Subcutaneous abdominal adipose tissue (tissue), 5 donors: Measurements from ENCODE around the gene ARL16.

Source experiments
- H3K27ac ChIP-seq: one replicate; pipeline ENCODE4 v1.7.0; 2013; ENCODE audit warnings: low read depth, mild to moderate bottlenecking, inconsistent platforms, low read length, moderate library complexity
- H3K27me3 ChIP-seq, 5 donors: one replicate each; pipeline ENCODE4 v1.7.0; 2013; ENCODE audit warnings: low read length in 5 of 5, inconsistent platforms in 1 of 5; ENCODE audit not compliant: control insufficient read depth in 5 of 5, insufficient read depth in 4 of 5
- H3K36me3 ChIP-seq, 5 donors: one replicate each; pipeline ENCODE4 v1.7.0; 2013; ENCODE audit warnings: low read length in 5 of 5; ENCODE audit not compliant: control insufficient read depth in 5 of 5, insufficient read depth in 5 of 5
- H3K4me1 ChIP-seq, 5 donors: one replicate each; pipeline ENCODE4 v1.7.0; 2013; ENCODE audit warnings: low read length in 5 of 5, mild to moderate bottlenecking in 3 of 5, moderate library complexity in 1 of 5; ENCODE audit not compliant: control insufficient read depth in 5 of 5, insufficient read depth in 5 of 5
- H3K4me3 ChIP-seq, 5 donors: one replicate each; pipeline ENCODE4 v1.7.0; 2013; ENCODE audit warnings: low read length in 5 of 5, low read depth in 1 of 5
- H3K9ac ChIP-seq, 5 donors: one replicate each; pipeline ENCODE4 v1.7.0; 2013; ENCODE audit warnings: low read length in 5 of 5, mild to moderate bottlenecking in 4 of 5, moderate library complexity in 3 of 5
- H3K9me3 ChIP-seq, 5 donors: one replicate each; pipeline ENCODE4 v1.7.0; 2013; ENCODE audit warnings: low read length in 5 of 5; ENCODE audit not compliant: control insufficient read depth in 5 of 5
- donor health status: healthy.
- donor health status: healthy.
- donor health status: healthy.
- donor health status: healthy.
- donor health status: healthy.

ARL16 gene

DNA sequence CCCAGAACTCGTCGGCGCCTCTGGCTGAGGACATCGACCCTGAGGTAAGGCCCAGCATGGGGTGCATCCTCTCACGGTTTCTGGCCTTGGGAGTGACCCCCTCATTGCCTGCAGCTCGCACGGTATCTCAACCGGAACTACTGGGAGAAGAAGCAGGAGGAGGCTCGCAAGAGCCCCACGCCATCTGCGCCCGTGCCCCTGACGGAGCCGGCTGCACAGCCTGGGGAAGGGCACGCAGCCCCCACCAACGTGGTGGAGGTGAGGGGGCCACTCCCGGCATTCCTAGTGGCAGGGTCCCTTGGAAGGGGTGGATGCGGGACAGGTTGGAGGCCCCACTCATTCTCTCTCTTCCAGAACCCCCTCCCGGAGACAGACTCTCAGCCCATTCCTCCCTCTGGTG lies 11.2 kb upstream of the ARL16 start:
- Histone ChIP-seq H3K4me1 (peaks cover 0 to 6% (median 0%) of the 10 kb centered on the region in 5 donors), H3K9ac (no peak overlapping the region), H3K36me3 (peaks cover 0 to 94% (median 92%) of the 10 kb centered on the region in 5 donors), H3K4me3 (no peak overlapping the region), H3K27me3 (no peaks in the 10 kb centered on the region), H3K27ac (no peak overlapping the region), H3K9me3 (no peaks in the 10 kb centered on the region)

DNA sequence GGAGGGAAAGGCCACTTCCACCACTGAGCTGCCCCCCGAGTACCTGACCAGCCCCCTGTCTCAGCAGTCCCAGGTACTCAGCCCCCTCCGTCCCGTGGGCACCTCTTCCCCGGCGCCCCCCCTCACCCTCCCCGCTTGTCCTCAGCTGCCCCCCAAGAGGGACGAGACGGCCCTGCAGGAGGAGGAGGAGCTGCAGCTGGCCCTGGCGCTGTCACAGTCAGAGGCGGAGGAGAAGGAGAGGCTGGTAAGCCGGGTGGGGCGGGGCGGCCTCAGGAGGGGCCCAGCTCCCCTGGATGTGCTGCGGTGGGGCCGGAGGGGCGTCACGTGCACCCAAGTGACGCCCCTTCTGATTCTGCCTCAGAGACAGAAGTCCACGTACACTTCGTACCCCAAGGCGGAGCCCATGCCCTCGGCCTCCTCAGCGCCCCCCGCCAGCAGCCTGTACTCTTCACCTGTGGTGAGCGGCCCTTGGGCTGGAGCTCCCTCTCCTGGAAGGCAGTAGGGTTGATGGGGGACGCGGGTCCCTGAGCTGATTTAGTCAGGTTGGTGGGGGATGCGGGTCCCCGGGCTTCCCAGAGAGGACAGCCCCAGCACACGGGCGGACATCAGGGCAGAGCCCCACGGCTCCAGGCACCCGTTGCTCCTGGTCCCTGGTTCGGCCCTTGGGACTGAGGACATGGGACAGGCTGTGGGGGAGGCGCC lies 10.1 kb upstream of the ARL16 start:
- H3K9ac ChIP-seq, result no peak overlapping the region
- peaks cover 0 to 100% (median 96%) of the 10 kb centered on the region in 5 donors for H3K36me3 ChIP-seq
- no peaks in the 10 kb centered on the region for H3K9me3 ChIP-seq
- no peak overlapping the region for H3K27ac ChIP-seq
- H3K4me1 ChIP-seq, result peaks cover 0 to 6% (median 0%) of the 10 kb centered on the region in 5 donors
- H3K4me3 ChIP-seq, result no peak overlapping the region
- H3K27me3 ChIP-seq, result no peaks in the 10 kb centered on the region

DNA sequence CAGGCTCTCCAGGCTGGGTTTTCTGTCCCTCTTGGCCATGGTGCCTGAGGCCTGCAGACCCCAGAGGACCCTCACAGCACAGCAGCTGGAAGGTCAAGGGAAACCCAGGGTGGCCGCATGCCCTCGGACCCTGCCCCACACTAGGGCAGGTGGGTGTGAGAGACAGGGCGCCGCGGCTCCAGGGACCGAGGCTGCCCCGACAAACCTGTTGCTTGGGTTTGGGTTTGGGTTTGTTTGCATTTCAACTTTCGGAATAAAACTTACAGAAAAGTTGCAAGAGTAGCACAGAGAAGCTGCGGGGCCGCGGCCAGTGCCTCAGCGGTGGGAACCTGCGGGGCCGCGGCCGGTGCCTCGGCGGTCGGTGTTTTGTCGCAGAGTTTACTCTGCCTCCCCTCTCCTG lies 8.0 kb upstream of the ARL16 start:
- no peaks in the 10 kb centered on the region for H3K9me3 ChIP-seq

DNA sequence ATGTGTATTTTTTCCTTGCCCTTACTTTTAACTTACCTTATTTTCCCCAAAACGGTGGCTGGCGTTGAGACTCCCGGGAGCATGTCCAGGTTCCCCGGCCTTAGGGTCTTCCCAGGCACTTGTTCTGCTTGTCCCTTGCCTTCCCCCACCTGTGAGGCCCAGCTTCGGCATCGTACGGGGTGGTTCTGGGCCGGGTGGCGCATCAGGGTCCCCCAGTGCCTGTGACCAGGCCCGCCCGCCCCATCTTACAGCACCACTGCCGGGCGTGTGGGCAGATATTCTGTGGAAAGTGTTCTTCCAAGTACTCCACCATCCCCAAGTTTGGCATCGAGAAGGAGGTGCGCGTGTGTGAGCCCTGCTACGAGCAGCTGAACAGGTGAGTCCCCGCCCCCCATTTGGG lies 7.6 kb upstream of the ARL16 start:
- Histone ChIP-seq H3K36me3 (peaks cover 0 to 100% (median 97%) of the 10 kb centered on the region in 5 donors), H3K27me3 (no peaks in the 10 kb centered on the region), H3K27ac (no peak overlapping the region), H3K9ac (no peak overlapping the region), H3K4me1 (peaks cover 0 to 6% (median 3%) of the 10 kb centered on the region in 5 donors), H3K4me3 (no peak overlapping the region), H3K9me3 (no peaks in the 10 kb centered on the region)

More for the DNA sequence above, 8.0 kb upstream of the ARL16 start:
- Histone ChIP-seq H3K4me1 (peaks cover 0 to 6% (median under 1%) of the 10 kb centered on the region in 5 donors), H3K4me3 (no peak overlapping the region), H3K36me3 (peaks cover 0 to 100% (median 97%) of the 10 kb centered on the region in 5 donors), H3K27me3 (no peaks in the 10 kb centered on the region), H3K27ac (no peak overlapping the region), H3K9ac (no peak overlapping the region)

DNA sequence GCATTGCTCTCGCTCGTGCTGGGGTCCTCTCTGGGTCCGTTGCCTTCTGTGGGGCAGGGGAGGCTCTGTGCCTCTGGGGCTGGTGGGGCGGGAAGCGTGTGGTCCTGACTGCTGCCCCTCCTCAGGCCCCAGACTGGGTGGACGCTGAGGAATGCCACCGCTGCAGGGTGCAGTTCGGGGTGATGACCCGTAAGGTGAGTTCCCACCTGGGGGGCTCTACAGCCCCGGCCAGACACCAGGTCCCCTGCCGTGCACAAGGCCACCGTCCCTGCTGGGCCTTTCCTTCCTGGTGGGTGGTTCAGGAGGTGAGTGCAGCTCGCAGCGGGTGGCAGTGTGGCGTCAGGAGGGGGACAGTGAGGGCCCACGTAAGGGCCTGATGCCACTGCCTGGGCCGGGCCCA lies 7.0 kb upstream of the ARL16 start:
- no peaks in the 10 kb centered on the region for H3K9me3 ChIP-seq
- no peaks in the 10 kb centered on the region for H3K27me3 ChIP-seq
- peaks cover 0 to 100% (median 95%) of the 10 kb centered on the region in 5 donors for H3K36me3 ChIP-seq
- H3K27ac ChIP-seq, result no peak overlapping the region
- peaks cover 3 to 9% (median 5%) of the 10 kb centered on the region in 5 donors for H3K4me1 ChIP-seq
- no peak overlapping the region for H3K9ac ChIP-seq
- H3K4me3 ChIP-seq, result no peak overlapping the region

DNA sequence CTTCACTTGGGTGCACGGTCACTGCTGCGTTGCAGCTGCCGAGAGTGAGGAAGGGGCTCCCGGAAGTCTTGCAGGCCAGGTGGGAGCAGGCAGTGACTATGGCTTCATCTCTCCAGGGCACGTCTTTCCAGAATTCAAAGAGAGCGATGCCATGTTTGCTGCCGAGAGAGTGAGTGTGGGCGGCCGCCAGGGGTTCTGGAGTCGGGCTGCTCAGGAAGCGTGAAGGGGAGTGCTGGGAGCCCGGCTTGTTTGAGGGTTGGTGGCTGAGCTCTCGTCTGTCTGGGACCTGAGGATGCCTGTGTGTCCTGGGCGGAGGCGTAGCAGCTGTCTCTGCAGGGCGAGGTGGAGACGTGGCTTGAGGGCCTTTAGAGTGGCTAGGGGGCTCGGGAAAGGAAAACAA lies 6.5 kb upstream of the ARL16 start:
- H3K4me3 ChIP-seq, result no peak overlapping the region
- H3K9ac ChIP-seq, result no peak overlapping the region
- no peaks in the 10 kb centered on the region for H3K9me3 ChIP-seq
- peaks cover 0 to 97% (median 92%) of the 10 kb centered on the region in 5 donors for H3K36me3 ChIP-seq
- H3K4me1 ChIP-seq, result peaks cover 7 to 12% (median 8%) of the 10 kb centered on the region in 5 donors
- no peaks in the 10 kb centered on the region for H3K27me3 ChIP-seq
- H3K27ac ChIP-seq, result no peak overlapping the region

DNA sequence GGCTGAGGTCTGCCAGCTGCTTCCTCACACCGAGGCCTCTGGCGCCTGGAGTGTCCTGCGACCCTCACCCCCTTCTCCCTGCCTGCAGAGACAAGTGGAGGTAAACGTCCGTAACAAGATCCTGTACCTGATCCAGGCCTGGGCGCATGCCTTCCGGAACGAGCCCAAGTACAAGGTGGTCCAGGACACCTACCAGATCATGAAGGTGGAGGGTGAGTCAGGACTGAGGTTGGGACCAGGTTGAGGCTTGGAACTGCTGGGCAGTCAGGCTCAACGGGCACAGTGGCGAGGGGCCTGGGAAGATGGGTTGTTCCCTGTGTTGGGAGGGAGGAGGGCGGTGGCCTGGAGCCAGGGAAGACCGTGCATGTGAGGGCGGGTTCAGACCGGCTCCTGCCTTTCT lies 5.0 kb upstream of the ARL16 start:
- no peak overlapping the region for H3K4me3 ChIP-seq
- no peak overlapping the region for H3K9ac ChIP-seq
- no peak overlapping the region for H3K27ac ChIP-seq
- peaks cover 0 to 82% (median 78%) of the 10 kb centered on the region in 5 donors for H3K36me3 ChIP-seq
- no peaks in the 10 kb centered on the region for H3K9me3 ChIP-seq
- no peaks in the 10 kb centered on the region for H3K27me3 ChIP-seq
- H3K4me1 ChIP-seq, result peaks cover 14 to 21% (median 17%) of the 10 kb centered on the region in 5 donors

DNA sequence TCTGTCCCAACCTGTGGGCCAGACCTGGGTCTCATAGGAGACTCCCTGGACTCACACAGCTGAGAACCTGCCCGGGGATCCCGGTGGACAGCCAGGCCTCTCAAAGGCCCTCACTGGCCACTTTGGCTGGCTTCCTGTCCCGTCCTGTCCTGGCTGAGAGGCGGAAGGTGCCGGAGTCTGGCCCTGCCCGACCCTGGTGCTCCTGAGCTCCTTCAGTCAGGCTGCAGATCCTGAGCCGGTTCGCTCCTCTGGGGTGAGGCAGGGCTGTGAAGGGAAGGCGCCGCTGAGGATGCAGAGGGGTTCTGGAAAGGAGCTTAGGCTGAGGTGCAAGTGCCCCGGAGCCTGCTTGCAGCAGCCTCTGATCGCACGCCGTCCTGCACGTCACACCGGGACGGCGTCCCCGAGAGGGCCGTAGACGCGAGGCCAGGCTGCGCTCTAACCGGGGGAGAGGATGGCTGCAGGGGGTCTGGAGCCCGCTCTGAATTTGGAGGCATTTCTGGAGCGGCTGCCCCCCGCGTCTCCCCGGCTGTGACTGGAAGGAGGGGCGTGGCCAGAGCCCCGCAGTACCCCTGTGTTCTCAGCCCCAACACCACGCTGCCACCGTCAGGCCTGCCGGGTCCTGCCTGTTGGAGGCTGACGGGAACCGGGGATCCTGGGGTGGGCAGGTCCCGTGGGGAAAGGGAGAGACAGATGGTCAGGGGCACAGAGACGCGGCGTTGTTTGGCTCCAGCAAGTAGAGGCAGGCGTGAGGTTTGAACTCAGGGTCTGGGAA lies 4.4 kb upstream of the ARL16 start:
- Histone ChIP-seq H3K27ac (no peak overlapping the region), H3K4me3 (no peak overlapping the region), H3K4me1 (peaks cover 14 to 24% (median 22%) of the 10 kb centered on the region in 5 donors), H3K9me3 (no peaks in the 10 kb centered on the region), H3K9ac (no peak overlapping the region), H3K27me3 (no peaks in the 10 kb centered on the region), H3K36me3 (peaks cover 0 to 76% (median 72%) of the 10 kb centered on the region in 5 donors)

DNA sequence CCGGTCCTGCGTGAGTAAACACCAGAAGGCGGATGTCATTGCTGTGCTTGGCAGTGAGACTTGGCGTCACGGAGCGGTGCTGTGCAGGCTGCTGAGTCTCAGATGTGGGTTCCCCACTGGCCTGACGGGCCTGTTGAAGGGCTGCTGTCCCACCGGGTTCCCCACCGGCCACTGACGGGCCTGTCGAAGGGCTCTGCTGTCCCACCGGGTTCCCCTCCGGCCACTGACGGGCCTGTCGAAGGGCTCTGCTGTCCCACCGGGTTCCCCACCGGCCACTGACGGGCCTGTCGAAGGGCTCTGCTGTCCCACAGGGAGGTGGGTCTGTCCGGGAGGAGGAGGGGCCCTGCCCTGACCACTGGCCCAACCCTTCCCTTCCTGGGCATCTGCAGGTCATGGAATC lies 3.0 kb upstream of the ARL16 start:
- no peak overlapping the region for H3K27ac ChIP-seq
- H3K36me3 ChIP-seq, result peaks cover 0 to 64% (median 60%) of the 10 kb centered on the region in 5 donors
- H3K27me3 ChIP-seq, result no peaks in the 10 kb centered on the region
- H3K9me3 ChIP-seq, result no peaks in the 10 kb centered on the region
- no peak overlapping the region for H3K4me3 ChIP-seq
- H3K4me1 ChIP-seq, result peaks cover 14 to 36% (median 33%) of the 10 kb centered on the region in 5 donors
- no peak overlapping the region for H3K9ac ChIP-seq

DNA sequence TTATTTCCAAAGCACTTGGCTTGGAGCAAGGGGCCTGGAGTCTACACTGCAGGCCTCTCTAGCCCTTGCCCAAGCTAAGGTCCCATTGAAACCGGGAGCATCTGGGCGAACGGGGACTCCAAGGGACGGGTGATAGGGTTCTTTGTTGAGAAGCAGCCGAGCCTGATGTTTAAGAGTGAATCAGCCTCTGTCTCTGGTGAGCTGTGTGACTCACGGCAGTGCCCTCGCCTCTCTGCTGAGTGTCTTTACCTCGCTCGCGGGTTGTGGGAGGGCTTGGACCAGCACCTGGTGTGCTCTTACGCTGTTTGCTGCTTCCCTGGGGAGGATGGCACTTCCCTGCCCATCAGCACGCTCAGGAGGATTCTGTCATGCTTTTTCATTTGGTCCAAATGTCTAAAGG lies 1.5 kb upstream of the ARL16 start:
- peak overlapping the region; percentile 74 for H3K27ac ChIP-seq
- peak overlapping the region; percentile 88 to 96 (median 90) for H3K4me3 ChIP-seq
- peak overlapping the region; percentile 39 to 95 (median 93) for H3K9ac ChIP-seq
- no peaks in the 10 kb centered on the region for H3K27me3 ChIP-seq
- no peaks in the 10 kb centered on the region for H3K9me3 ChIP-seq
- peaks cover 14 to 38% (median 33%) of the 10 kb centered on the region in 5 donors for H3K4me1 ChIP-seq
- H3K36me3 ChIP-seq, result peaks cover 0 to 58% (median 45%) of the 10 kb centered on the region in 5 donors
